ENCODE measurements around the gene PCDHGB2.

- no peak for TF ChIP-seq CTCF (IDR thresholded peaks at IDR 0.05; ENCODE audit: low read depth, low read length, poor library complexity, severe bottlenecking)
- TF ChIP-seq EZH2phosphoT487 (IDR thresholded peaks at IDR 0.05; ENCODE audit: borderline replicate concordance, low read length): no peak
Observed at GRCh38 chr5:141374627-141375026, 14.8 kb downstream of the PCDHGB2 start.

Measured in DOHH2 (cell line).